Medulla oblongata (tissue), 1 donor: ENCODE data around the gene TRABD2B.
A peak's percentile ranks its signal among the peaks of the same experiment; 100 is the strongest.

Experiments
- DNase-seq: peaks from one replicate; pipeline ENCODE4 v3.0.0-alpha.2; 2015; ENCODE audit errors: extremely low spot score

TRABD2B gene

DNA sequence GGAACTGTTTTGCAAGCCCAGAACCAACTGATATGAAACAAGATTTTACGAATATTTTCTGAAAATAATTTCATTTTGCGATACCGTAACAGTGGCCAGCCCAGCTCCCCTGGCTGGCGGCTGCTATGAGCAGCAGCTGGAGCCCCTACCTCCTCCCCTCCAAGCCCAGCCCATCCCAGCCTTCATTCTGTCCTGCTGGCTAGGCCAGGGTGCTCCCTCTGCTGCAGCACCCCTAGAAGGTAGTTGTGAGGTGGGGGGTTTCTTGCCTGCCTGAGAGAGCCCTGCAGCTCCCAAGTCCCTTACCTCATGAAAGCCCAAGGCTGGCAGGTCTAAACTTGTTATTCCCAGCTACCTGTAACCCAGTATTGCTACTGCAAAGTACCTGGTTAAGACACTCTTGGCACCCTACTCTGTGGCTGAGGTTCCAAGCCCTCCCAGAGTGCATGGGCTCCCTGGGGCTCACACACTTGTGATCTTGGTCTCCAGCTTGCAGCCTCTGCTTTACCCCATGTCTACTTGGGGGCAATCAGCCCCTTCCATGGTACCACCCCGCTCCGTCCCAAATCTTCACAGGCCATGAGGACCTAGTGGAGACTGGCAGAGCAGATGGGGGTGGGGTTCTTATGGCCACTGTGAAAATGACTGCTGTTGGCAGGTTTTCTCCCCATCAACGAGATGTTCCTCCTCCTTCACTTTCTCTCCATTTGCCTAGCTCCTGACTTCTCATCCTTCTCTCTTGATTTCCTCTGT, 239.8 kb downstream of the TRABD2B start:
- DNase-seq, result no peak

DNA sequence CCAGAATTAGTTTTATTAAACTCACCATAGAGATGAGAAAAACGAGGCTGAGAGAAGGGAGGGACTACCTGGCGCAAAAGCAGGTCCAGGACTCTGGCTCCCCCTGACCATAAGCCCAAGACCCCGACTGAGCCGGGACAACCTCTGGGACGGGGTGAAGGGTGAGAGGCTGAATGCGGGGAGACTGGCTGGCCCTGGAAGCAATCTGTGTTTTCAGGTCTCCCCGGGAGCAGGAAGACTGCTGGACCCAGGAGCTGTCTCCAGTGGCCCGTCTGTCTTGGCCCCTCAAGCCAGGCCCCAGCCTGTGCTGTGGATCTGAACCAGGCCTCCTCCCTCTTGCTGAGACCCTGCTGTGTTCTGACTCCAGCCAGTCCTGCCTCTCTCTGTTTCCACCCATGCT, 240.8 kb downstream of the TRABD2B start:
- DNase-seq, result no peak

DNA sequence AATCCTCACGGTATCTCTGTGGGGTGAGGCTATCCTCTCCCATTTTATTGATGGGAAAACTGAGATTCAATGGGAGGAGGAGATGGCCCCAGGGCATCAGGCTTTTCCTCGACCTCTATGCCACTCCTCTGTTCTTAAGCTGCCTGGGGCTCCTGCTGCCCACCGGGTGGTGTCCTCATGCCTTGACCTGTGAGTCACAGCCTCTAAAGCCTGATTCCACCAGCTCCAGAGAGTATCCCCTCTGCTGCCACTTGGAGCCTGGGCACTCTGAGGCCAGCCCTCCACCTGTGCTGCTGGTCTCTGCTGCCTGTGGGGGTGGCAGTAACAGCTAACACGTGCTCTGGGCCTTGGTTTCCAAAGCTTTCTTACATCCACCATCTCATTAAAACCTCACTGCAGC, 241.2 kb downstream of the TRABD2B start:
- no peak for DNase-seq

DNA sequence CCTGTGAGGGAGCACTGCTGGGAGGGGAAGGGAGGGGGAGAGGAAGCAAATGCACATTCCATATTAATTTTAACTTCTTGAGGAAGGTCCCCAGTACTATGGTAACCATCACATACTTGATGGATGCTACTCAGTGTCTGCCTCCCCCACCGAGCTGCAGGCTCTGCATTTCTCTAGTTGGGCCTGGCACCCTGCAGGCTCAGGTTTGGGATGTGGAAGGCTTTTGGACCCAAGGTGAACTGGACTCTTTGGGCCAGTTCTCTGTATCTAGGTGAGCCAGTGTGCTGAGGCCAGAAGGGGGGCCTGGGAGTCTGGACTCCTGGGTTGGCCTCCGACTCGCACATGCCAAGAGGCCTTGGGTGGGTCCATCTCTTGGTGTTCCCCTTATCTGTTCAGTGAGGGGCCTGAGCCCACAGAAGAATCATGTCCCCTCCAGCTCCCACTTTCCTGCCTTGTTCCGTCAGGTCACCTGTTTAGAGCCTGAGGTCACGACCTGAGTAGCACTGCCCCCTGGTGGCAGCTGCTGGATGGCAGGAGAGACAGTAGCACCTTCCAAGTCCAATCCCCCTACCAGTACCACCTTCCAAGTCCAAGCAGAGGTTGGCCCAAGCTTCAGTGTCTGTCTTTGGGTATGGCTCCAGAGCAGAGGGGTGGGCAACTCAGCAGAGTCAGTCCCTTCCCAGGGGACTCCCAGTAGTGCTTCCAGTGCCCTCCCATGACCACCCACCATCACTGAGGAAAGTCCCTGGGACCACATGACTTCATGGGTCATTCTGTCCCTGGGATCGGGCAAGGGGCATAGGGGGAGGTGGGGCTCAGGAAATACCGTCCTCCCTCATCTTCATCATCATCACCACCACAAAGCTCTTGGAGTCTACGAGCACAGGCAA, 241.8 kb downstream of the TRABD2B start:
- DNase-seq, result no peak

DNA sequence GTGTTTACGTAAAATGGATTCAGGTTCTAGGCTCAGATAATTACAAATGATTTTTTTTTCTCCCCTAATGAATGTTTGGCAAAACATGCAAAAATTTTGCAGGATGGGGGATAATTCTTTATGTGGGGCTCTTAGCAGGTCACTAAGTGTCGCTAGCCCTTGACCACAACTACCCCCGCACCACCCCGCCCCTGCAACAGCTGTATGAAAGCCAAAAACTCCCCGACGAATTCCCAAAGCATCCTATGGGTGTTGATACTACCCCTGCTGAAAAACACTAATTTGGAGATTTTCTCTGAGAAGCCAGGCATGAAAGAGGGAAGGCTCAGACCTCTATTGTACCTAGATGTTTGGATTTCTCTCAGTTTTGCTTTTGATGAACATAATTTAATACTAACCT, 243.0 kb downstream of the TRABD2B start:
- DNase-seq, result no peak

DNA sequence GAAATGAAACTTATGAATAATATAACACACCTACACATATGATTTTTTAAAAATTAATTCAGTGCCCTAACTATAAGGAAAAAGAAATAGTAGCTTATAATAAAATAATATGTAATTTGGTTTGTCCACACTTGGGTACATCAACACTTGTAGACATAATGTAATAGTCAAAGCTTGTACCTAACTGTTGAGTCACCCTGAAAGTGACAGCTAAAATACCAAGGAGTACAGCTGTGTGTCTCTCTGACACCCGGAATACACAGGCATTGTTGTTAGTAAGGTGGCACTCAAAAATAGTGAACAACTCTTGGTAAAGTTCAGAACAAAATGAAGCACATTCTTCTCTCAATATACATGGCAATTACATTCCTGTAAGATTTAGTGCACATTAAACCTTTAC, 243.4 kb downstream of the TRABD2B start:
- no peak for DNase-seq

DNA sequence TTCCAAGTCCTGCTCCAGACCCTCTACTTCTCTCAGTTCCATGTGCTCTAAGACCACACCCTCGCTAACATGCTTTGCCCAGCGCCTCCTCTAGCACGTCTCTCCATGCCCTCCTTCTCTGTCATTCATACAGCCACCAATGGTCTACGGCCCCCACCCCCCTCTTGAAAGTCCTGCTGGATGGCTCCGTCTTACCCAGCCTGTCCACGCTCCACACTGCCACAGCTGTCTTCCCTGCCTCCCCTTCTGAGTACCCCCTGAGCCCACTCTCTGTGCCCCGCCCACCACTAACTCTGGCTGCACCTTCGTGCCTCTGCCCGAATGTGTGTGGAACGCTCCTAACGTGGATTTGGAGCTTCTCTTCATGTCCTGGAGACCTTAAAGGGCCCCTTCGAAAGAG, 244.6 kb downstream of the TRABD2B start:
- no peak for DNase-seq

DNA sequence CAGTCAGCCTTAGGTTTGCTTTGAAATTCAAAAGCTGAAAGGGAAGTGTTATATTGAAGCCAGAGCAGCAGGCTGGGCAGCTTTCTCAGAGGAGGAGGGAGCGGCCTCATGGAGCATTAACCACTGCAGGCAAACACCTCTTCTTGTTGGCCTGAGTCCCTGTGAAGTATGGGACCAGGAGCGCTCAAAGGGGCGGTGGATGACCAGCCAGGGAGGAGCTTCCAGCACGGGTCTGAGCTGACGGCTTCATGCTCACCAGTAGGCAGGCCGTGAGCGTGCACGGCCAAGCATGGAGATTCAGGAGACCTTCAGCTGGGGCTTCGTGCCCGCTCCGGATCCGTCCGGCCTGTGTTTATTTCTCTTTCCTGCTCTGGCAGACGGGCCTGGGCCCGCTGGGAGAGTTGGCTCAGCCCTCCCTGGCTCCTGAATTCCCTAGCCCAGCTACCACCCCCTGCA, 245.2 kb downstream of the TRABD2B start:
- DNase-seq, result peak; percentile 31

DNA sequence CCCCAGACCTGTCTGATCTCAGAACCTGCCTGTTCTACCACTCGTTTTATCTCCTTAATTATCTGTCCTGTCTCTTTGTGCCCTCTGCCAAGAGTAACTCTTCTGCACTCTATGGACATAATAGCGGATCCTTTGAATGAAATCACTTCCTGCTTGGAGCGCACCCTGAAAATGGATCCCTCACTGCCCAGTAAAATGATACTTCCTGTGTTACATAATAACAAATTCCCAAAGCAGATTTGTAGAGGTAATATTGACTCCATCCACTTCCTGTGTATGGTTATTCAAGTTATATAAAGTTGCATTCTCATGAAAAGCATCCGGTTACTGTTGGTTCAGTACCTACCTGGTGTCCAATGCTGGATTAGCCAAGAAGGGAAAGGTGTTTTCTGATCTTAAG, 246.0 kb downstream of the TRABD2B start:
- DNase-seq, result no peak

DNA sequence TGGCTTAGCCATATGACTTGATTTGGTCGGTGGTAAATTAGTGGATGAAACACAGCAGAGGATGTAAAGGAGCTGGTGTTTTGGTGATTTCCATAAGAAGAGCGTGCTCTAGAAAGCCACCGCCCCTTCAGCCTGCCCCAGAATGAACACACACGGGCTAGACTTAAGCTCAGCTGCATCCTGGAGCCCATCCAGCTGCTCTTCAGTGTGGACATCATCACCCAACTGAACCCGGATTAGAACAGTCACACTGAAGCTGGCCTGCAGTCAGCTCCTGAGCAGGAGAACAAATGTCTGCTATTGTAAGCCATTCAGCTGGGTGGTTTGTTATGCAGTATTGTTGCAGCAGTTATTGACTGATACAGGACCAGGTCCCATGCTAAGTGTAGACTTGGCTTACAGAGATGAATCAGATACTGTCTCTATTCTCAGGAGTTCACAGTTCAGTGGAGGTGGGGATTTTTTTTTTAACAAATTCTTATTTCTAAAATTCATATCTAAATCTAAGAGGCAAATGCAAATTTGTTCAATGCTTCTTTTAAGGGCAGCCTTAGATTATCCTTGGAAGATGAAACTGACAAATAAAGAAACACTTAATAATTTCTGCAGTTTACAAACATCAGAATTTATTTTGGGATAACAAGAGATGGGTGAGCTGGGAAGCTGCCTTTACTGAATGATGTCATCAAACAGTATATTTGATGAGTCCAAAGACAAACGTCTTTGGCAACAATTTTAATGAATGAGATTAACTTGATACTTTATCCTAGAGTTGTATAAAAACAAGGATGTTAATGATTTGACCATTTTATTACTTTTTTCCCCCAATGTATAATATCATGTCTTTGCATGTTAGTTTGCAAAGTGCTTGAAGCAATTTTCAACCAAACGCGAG, 251.2 kb downstream of the TRABD2B start:
- no peak for DNase-seq

DNA sequence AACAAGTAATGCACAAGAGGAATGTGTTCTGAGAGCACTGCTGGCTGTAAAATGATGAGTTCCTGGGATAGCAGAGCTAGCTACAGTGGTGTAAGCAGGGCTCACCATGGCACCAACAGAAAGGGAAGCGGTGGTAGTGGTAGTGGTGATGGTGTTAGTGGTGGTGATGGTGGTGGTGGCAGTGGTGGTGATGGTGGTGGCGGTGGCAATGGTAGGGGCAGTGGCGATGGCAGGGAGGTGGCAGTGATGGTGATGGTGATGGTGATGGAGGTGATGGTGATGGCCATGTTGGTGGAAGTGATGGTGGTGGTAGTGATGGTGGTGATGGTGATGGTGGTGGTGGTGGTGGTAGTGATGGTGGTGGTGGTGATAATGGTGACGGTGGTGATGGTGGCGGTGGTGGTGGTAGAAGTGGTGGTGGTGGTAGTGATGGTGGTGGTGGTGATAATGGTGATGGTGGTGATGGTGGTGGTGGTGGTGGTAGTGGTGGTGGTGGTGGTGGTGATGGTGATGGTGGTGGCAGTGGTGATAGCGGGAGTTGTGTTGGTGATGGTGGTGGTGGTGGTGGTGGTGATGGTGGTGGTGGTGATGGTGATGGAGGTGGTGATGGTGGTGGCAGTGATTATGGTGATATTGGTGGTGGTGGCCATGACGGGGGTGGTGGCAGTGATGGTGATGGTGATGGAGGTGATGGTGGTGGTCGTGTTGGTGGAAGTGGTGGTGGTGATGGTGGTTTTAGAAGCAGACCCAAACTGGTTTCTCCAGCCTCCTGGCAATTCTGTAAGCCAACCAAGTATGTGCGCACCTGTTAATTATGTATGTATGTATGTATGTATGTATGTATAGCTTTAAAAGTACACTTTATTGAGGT, 254.1 kb downstream of the TRABD2B start:
- DNase-seq, result no peak

DNA sequence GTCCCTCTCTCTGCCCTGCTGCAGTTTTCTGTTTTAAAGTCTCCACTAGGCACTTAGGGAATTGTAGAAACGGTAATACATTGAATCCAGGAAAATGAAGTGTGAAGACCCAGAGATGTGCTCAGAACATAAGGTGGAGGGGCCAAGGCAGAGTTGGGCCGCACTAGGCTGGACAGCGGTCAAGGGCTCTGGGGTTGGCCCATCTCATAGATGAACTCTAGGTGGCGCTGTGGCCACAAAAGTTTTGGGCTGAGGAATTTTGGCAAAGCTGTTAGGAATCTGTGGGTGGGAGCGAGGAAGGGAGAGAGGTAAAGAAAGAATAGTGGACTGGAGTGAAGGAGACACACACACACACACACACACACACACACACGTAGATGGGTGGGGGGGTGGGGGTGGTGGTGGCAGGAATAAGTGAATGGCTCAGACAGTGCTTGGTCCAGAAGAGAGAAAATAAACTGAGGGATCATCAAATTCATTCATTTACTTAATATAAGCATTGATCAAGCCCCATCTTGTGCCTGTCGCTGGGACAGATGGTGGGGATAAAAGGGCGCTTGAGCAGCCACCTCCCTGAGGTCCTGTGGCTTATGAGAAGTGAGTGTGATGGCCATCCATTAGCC, 258.5 kb downstream of the TRABD2B start:
- peak; percentile 60 for DNase-seq

DNA sequence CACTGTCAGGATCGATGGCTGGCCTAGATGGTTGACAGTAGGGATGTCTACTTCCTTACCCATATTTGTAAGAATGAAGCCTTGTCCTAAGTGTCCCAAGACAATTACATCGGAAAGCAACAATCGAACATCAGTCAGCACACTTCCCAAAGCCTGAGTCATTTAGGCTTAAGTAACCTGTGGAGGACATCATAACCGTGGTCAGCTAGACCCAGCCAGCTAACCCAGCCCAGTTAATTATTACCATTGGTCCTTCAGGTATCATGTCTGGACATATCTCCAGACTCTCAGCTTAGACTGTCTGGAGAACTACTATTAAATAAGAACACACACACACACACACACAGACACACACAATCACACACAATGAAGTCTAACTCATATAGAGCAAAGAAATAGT, 264.7 kb downstream of the TRABD2B start:
- no peak for DNase-seq

DNA sequence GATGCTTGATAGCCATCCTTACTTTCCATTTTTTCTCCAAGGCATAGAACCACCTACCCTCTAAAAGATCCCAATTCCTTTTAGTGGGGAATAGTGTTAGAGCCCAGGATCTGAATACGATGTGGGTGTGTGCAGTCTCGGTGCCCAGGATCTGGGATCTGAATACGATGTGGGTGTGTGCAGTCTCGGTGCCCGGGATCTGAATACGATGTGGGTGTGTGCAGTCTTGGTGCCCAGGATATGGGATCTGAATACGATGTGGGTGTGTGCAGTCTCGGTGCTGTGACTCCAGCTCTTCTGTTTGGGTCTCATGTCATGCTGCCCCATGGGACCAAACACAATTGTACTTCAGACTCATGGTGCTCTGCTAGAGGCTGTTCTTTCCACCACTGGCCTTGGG, 265.5 kb downstream of the TRABD2B start:
- DNase-seq, result no peak

DNA sequence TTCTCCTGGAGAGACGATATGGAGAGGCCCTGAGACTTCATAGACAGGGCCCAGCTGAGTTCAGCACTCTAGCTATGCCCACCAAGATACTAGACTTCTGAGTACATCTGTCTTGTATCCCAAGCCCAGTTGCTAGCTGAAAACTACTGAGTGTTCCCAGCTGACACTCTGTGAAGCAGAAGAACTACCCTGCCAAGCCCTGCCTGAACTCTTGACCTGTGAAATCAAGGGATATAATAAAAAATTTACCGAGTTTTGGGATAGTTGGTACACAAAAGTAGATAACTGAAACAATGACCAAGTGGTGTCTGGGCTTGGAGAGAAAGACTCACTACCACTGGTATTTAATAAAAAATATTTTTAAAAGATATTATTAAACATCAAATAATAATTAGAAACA, 267.5 kb downstream of the TRABD2B start:
- DNase-seq, result no peak

DNA sequence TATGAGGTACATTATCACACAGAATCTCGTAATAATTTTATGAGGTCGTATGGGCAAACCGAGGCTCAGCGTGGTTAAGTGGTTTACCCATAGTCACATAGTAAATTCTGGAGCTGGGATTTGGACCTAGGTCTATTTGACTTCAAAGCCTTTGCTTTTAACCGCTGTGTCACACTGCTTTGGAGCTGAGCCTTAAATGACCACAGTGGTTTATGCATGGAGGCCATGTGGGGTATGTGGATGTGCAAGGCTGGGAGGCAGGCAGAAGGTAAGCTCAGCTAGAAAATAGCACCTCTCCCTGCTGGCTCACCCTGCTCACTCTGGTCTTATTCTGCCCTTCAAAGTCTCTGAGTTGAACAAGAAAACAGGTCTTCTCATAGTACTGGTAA, 269.5 kb downstream of the TRABD2B start:
- DNase-seq, result no peak

DNA sequence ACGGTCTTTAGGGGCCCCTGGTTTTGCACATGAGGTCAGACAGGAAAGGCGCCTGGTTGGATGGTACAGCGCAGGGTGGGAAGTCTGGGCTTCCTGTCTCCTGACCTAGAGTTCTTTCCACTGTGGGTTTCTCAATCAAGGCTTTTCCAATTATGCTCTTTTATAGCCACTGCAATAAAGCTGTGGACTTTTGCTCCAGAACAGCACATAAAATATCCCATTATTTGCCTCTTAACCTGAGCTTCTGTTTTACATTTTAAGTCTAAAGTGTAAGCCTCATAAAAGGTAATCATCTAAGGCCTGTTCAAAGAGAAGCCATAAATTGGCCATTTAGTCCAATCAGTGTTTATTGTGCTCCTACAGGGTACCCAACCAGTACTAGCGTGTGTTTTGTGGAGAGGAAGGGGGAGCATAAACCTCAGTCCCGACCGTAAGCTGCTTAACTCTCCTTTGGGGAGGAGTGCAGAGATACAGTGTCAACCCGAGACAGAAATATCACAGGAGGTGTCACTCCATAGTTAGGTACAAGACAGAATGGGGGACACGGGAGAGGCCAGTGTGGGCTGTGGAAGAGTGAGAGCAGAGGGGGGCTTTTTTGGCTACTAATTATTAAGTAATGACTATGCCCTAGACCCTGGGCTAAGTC, 270.0 kb downstream of the TRABD2B start:
- DNase-seq, result no peak

DNA sequence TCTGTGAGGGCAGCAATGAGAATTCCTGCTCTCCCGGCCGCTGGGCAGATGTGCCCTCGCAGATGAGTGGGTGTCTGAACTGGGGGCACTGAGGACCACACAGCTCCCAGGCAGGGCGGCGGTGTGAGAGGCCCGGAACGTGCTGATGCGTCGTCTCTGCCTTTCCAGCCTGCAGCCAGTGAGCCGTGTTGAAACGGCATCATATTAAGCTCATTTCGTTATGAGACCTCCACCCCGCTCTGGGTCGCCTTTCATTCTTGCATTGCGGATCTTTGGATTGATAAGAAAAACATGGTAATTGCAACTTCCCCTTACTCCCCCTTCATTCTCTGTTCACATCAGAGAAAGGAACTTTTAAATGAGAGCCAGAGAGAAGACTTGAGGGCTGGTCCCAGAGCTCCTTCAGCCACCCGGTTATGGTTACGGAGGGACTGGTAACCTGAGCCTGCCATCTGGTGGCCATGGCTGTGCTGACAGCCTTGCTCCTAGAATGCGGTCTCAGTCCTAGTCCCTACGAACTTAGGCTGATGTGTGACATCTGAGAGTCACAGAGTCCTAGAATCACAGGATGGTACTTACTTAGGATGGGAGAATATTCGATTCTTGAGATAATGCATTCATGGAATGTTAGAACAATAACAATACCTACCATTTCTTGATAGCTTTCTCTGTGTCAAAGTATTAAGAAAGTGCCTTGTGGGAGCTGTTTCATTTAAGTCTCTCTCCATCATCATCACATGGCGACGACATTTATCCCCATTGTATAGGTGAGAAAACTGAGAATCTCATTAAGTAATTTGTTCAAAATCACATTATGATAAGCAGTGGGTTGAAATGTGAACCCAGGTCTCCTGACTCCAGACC, 271.0 kb downstream of the TRABD2B start:
- peak; percentile 86 for DNase-seq

DNA sequence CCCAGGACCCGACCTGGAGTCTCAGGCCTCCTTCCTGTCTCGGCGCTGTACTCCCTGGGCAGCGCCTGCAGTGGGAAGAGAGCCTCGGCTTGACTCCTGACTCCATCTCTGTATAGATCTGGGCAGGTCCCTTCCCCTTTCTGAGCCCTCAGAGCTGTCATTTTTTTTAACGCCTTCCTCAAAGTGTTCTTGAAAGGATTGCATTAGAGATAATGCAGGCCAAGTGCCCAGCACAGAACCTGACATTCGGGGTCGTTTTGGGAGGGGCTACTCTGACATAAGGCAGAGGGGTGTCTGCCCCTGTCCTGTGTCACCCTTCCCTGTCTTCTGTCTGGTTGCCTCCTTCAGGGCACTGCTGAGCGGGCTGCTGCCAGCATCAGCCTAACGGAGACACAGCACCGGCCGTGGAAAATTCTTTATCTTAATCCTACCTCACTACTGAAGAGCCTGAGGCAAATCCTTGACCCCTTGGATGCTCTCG, 271.6 kb downstream of the TRABD2B start:
- DNase-seq, result no peak
